GM21390 (cell line): ENCODE measurements around the gene VANGL2.

ENCODE experiments used
- ATAC-seq: cut with Tn5 transposase; IDR thresholded peaks from one replicate; pipeline ENCODE4 v1.9.1; 2021; ENCODE audit not compliant: unreplicated experiment

VANGL2 gene

GRCh38 chr1:160459056-160459455 lies 58.7 kb downstream of the VANGL2 start:
- ATAC-seq = no peak

GRCh38 chr1:160459687-160460086 lies 59.3 kb downstream of the VANGL2 start:
- no peak for ATAC-seq

- no peak for ATAC-seq
These were observed 59.9 kb downstream of the VANGL2 start for GRCh38 chr1:160460214-160460642.

- no peak for ATAC-seq
These were observed 60.4 kb downstream of the VANGL2 start for GRCh38 chr1:160460683-160461287.

- no peak for ATAC-seq
These were observed 64.8 kb downstream of the VANGL2 start for GRCh38 chr1:160465123-160465522.

- no peak for ATAC-seq
These were observed 66.6 kb downstream of the VANGL2 start for GRCh38 chr1:160466961-160467360.

GRCh38 chr1:160467576-160467975 lies 67.2 kb downstream of the VANGL2 start:
- ATAC-seq = no peak

- no peak for ATAC-seq
These were observed 70.9 kb downstream of the VANGL2 start for GRCh38 chr1:160471253-160471652.

GRCh38 chr1:160472112-160472511 lies 71.7 kb downstream of the VANGL2 start:
- no peak for ATAC-seq

GRCh38 chr1:160474392-160475242 lies 74.3 kb downstream of the VANGL2 start:
- ATAC-seq = peak; percentile 74
